Inflammatory macrophage treated with lipopolysaccharide for 1 hour (primary cell): ENCODE results near the gene TMPRSS9.
A peak's percentile ranks its signal among the peaks of the same experiment; 100 is the strongest.

Source experiments
- DNase-seq, 2 donors: peaks; one replicate each; pipeline ENCODE4 v3.0.0-alpha.2; 2020 to 2022

The TMPRSS9 gene

GRCh38 chr19:2359992-2360685, at the start of gene TMPRSS9:
TMPRSS9 (plus strand) TSS chr19:2360265; CDS start chr19:2389786, 29,521 bp downstream.
- DNase-seq = no peak

DNA sequence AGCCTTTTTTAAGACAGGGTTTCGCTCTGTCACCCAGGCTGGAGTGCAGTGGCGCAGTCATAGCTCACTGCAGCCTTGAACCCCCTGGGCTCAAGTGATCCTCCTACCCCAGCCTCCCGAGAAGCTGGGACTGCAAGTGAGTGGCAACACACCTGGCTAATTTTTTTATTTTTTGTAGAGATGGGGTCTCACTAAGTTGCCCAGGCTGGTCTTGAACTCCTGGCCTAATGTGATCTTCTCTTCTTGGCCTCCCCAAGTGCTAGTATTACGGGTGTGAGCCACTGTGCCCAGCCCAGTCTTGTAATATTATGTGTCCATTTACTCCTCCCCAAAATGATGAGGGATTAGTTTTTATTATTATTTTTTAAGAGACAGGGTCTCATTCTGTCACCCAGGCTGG, 49.0 kb upstream of the TMPRSS9 start:
- no peak for DNase-seq

- no peak for DNase-seq
These were observed 47.1 kb upstream of the TMPRSS9 start for GRCh38 chr19:2312820-2313501.

DNA sequence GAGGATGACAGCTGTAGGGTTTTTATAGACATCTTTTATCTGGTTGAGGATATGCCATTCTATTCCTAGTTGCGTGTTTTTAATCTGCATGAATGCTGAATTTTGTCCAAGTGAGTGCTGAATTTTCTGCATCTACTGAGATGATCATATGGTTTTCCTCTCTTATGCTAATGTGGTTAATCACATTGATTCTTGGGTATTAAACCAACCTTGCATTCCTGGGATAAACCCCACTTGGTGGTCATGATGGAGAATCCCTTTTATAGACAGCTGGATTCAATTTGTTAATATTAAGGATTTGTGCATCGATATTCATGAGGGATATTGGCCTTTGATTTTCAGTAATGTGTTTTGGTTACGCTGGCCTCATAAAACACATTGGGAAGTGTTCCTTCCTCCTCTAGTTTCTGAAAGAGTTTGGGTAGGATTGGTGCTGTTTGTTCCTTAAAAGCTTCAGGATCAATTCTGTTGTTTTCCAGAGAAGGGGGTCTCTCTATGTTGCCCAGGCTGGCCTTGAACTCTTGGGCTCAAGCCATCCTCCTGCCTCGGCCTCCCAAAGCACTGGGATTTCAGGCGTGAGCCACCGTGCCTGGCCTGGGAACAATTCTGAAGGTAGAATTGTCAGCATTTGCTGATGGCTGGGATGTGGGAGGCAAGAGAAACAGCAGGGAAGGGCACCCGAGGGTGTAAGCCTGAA, 44.8 kb upstream of the TMPRSS9 start:
- DNase-seq = no peak

DNA sequence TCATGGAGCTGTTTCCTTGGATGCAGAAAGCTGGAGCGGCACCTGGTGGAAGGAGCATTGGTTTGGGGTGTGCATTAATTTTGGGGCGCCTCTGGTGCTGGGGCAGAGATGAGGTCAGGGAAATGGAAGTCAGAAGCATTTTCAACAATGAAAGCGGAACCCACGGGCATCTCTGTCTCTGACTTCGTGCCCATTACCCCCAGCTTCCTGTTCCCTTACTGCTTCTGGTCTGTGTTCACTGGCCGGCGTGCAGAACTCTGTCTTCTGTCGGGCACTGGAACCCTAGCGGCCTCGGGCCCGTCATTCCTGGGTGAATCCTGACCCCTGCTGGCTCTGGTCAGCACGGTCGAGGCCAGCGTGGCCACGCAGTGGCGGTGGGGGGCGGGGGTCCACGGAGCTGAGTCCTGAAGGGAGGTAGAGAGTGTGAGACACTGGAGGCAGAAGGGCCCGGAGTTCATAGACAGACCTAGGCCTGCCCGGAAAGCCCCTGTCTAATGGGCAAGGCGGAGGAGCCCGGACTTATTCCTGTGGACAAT, 44.2 kb upstream of the TMPRSS9 start:
- DNase-seq = peak; percentile 68 to 88

DNA sequence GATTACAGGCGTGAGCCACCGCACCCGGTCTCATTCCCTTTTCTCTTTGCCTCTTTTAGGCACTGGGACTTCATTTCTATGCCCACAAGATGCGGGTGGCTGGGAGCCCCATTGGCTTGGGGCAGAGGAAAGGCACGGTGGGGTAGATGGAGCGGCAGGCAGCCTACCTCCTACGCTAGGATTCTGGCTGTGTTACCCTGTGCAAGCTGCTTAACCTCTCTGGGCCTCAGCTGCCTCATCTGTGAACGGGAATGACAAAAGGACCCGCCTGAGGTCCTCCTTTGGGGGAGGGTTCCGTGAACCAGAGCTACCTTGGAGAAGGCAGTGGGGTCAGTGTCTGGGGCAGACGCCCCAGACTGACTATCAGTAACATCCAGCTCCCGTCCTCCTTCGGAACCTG, 42.8 kb upstream of the TMPRSS9 start:
- no peak for DNase-seq

- DNase-seq = no peak
These were observed 42.3 kb upstream of the TMPRSS9 start for GRCh38 chr19:2317756-2318155.

DNA sequence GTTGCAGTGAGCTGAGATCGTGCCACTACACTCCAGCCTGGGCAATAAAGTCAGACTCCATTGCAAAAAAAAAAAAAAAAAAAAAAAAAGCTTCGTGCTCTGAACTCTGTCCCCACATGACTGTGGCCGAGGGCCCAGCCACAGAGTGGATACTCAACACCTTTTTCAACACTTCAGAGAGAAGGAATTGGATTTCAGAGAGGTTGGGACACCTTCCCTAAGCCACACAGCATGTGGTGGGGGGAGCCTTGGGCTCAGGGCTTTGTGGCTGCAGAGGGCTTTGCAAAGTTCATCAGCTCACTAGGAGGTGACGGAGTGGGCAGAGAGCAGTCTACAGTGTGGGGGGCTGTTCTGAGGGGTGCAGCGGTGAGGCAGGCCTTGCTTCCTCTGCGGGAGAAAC, 41.1 kb upstream of the TMPRSS9 start:
- no peak for DNase-seq

DNA sequence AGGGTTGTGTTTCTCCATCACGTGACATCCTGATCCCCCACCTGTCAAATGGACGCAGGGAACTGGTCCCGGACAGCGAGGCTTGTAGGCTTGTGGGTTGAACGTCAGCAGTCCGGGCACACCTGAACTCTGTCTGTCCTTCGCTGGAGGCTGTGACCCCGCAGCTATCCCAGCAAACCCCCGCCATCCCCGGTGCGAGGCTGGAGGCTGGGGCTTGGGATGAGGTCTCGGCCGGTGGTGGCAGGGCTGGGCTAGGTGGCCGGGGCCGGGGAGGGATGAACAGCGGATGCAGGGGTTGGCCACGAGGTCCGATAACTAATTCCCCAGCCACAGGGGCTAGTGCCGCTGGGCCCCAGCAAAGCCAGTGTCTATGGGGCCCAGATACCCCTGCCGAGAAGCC, 40.5 kb upstream of the TMPRSS9 start:
- no peak for DNase-seq

- no peak for DNase-seq
These were observed 40.0 kb upstream of the TMPRSS9 start for GRCh38 chr19:2320049-2320448.

GRCh38 chr19:2320939-2321338, 39.1 kb upstream of the TMPRSS9 start:
- DNase-seq = no peak

GRCh38 chr19:2321565-2322283, 38.3 kb upstream of the TMPRSS9 start:
- DNase-seq = no peak

DNA sequence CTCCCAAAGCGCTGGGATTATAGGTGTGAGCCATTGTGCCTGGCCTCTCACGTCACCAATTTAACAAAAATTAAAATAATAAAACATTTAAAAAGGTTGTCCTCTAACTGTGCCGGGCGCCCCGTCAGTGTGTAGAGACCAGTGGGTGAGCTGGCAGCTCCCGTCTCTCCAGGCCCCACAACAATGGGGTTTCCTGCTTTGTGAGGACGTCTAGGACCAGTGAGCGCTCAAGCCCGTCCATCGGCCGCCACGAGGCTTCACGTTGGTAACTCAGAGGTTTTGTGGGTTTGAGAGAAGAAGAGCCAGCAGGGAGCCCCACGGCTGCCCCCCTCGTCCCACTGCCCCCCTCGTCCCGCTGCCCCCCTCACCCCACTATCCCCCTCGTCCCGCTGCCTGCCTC, 36.4 kb upstream of the TMPRSS9 start:
- no peak for DNase-seq

- DNase-seq = no peak
These were observed 35.7 kb upstream of the TMPRSS9 start for GRCh38 chr19:2324220-2324948.

DNA sequence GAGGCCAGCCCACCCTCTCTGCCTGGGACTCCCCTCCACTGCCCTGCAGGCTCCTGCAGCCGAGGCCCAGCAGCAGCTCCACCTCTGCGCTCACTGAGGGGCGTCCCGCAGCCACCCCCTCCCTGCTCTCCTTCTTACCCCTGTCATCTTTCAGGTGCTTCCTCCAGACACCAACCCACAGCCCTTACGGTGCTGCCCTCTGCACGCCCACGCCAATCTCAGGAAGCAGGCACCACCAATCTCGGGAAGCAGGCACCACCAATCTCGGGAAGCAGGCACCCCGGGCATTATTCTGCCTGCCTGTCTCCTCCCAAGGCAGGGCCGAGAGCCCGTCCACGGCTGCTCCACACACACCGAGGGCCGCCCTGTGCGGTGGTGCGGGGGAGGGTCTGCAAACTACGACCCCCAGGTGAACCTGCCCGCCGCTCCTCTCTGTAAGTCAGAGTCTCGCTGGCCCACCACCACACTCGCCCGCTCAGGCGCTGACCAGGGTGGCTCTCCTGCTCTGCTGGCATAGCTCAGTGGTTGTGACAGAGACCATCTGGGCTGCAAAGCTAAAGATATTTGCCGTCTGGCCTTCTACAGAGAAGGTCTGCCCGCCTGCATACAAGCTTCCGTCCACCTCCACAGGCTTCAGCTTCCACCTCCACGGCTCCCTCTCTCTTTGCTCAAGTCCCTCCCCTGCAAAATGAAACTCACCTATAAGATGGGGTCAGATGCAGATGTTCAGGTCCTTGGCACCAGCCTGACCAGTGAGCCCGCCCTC, 34.6 kb upstream of the TMPRSS9 start:
- no peak for DNase-seq

- DNase-seq = no peak
These were observed 33.2 kb upstream of the TMPRSS9 start for GRCh38 chr19:2326699-2327360.

DNA sequence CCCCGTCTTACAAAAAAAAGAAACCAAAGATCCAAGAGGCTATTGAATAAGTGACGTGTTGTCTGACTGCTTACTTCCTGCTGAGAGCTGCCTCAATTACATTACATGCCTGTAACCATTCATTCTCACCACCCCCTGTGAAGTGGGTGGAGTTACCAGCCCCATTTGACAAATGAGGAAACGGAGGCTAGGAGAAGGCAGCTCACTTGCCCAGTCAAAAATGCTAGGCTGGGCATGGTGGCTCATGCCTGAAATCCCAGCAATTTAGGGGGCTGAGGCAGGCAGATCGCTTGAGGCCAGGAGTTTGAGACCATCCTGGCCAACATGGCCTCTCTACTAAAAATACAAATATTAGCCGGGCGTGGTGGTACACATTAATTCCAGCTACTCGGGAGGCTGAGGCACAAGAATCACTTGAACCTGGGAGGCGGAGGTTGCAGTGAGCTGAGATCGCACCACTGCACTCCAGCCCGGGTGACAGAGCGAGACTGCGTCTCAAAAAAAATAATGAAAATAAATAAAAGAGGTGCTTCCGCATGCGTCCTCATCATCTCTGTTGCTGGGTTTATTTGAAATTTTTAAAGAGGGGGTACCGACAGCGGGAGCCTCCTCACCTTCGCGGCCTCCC, 32.2 kb upstream of the TMPRSS9 start:
- DNase-seq = peak; percentile 88 to 94

- DNase-seq = peak; percentile 87 to 96
These were observed 31.5 kb upstream of the TMPRSS9 start, which contains the start of the genes LSM7 and SPPL2B for GRCh38 chr19:2328401-2329148. LSM7 (minus strand) TSS chr19:2328586; CDS start chr19:2328566, 20 bp downstream. SPPL2B (plus strand) TSS chr19:2328684; CDS start chr19:2328710, 26 bp downstream.

- no peak for DNase-seq
These were observed 31.0 kb upstream of the TMPRSS9 start for GRCh38 chr19:2329149-2329478.

DNA sequence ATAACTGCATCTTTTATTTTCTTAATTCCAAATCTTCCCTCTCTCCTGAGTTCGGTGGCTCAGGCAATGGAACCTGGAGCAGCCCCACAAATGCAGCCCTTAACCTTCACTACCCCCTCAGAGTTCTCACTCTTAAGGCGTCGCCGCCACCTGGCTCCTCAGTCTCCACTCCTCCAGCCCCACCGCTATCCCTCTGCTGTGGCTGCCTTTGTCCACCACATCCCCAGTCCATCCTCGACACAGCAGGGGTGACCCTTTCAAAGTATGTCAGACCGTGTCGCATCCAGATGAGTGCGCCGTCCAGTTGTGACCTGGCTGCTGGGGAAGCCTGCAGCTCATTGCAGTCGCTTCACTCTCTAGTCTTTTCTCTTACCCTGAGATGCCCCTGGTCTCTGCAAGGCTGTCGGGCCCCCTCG, 30.6 kb upstream of the TMPRSS9 start:
- no peak for DNase-seq
